ENCODE results near the gene NCOA4.
"Not testable (repeated sequence)": the region's sequence is repeated elsewhere in the genome, so short reads cannot be mapped to it uniquely, and the experiment has no call there.

Gene NCOA4

GRCh38 chr10:45971019-45971418, 59.4 kb downstream of the NCOA4 start:
- Histone ChIP-seq H4K20me1 (peaks cover 0 to 62% (median 29%) of the 10 kb centered on the region in 11 experiments; a peak in 14 of 22 replicates), H3K27ac (peak overlapping the region in 7 of 11 experiments; percentile 25 to 87 (median 82); a peak in 7 of 22 replicates), H3K4me1 (peaks cover 12 to 36% (median 22%) of the 10 kb centered on the region in 10 experiments), H3K4me2 (peak overlapping the region; percentile 58 to 87 (median 84)), H3K9ac (peak overlapping the region; percentile 84 to 90 (median 87)), H3K36me3 (peaks cover 9 to 11% (median 10%) of the 10 kb centered on the region in 11 experiments; a peak in 18 of 22 replicates), H3K4me3 (peak overlapping the region; percentile 70 to 88 (median 82))
- not testable (repeated sequence) for H3K27me3 ChIP-seq; H3K9me3 ChIP-seq (replicated peaks in 1 of 11)

- H3K4me1 ChIP-seq: peaks cover 0 to 14% (median 1%) of the 10 kb centered on the region in 10 experiments; a peak in 7 of 20 replicates
- not testable (repeated sequence) for H3K27me3 ChIP-seq; H3K9me3 ChIP-seq (replicated peaks in 1 of 11); H3K27ac ChIP-seq; H3K4me3 ChIP-seq; H3K9ac ChIP-seq; H3K4me2 ChIP-seq
- peaks cover under 1 to 21% (median 9%) of the 10 kb centered on the region in 11 experiments; a peak in 17 of 22 replicates for H3K36me3 ChIP-seq
- peaks cover 0 to 15% (median 0%) of the 10 kb centered on the region in 11 experiments; a peak in 5 of 22 replicates for H4K20me1 ChIP-seq
Observed at GRCh38 chr10:45962686-45963452, 67.6 kb downstream of the NCOA4 start.

DNA sequence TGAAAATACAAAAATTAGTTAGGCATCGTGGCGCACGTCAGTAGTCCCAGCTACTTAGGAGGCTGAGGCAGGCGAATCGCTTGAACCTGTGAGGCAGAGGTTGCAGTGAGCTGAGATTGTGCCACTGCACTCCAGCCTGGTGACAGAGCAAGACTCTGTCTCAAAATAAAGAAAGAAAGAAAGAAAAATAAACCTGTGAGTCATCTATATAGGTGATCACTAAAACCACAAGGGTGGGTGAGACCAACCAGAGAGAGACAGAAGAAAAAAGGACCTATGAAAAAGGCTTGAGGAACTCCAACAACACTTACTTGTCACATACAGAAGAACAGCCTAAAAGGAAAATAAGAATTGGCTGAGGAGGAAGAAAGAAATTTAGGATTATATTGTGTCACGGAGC, 72.5 kb downstream of the NCOA4 start:
- H3K36me3 ChIP-seq: peaks cover 7 to 28% (median 22%) of the 10 kb centered on the region in 11 experiments; a peak in 19 of 22 replicates
- H4K20me1 ChIP-seq; H3K4me3 ChIP-seq; H3K27ac ChIP-seq; H3K4me1 ChIP-seq; H3K9ac ChIP-seq; H3K9me3 ChIP-seq (replicated peaks in 1 of 11); H3K27me3 ChIP-seq; H3K4me2 ChIP-seq: not testable (repeated sequence)

DNA sequence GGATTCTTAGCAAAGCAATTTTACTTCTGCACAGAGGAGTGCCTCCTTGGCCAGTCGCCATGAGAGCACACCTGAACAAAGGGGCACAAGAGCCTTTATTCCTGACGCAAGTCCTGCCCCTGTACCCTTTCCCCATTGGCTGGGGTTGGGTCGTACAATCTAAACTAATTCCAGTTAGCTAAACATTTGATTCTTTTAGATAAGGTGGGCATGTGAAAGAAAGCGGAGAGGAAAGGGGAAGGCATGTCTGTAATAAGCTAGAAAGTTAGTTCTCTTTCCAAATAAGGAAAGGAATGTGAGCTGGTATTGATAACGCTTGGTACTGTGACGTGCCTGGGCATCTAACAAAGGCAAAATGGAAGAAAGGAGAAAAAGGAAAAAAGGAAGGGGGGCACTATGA, 73.8 kb downstream of the NCOA4 start:
- not testable (repeated sequence) for H3K4me1 ChIP-seq; H3K9me3 ChIP-seq (replicated peaks in 1 of 11); H3K27ac ChIP-seq; H3K9ac ChIP-seq; H3K27me3 ChIP-seq; H3K4me3 ChIP-seq; H3K4me2 ChIP-seq; H4K20me1 ChIP-seq
- peaks cover 8 to 36% (median 25%) of the 10 kb centered on the region in 11 experiments; a peak in 19 of 22 replicates for H3K36me3 ChIP-seq
